H9 (cell line): Measurements from ENCODE around the gene TMEM107. TPM values are rescaled to one million over a fixed set of nuclear protein-coding genes. Genes with fewer than 3 reads are reported as not detected.

Source experiments
- DNase-seq: peaks from one replicate; pipeline ENCODE4 v3.0.0-alpha.2; 2017
- H2AFZ ChIP-seq: one replicate; pipeline ENCODE4 v1.6.1; 2013; ENCODE audit warnings: mild to moderate bottlenecking, low read length, control low read depth, moderate library complexity
- H2AK5ac ChIP-seq: 2 replicates; pipeline ENCODE4 v1.6.1; 2013; ENCODE audit warnings: low read length, control low read depth, mixed read lengths; ENCODE audit not compliant: insufficient read length
- H2BK120ac ChIP-seq: one replicate; pipeline ENCODE4 v1.6.1; 2013; ENCODE audit warnings: low read depth, mild to moderate bottlenecking, low read length, control low read depth, inconsistent platforms; ENCODE audit not compliant: poor library complexity, severe bottlenecking
- H2BK12ac ChIP-seq: 2 replicates; pipeline ENCODE4 v1.6.1; 2013; ENCODE audit warnings: low read length, control low read depth, mixed read lengths, low read depth; ENCODE audit not compliant: insufficient read length
- H2BK15ac ChIP-seq: 2 replicates; pipeline ENCODE4 v1.6.1; 2013; ENCODE audit warnings: low read depth, low read length, control low read depth
- H2BK20ac ChIP-seq: one replicate; pipeline ENCODE4 v1.6.1; 2013; ENCODE audit warnings: low read depth, mild to moderate bottlenecking, low read length, control low read depth, inconsistent platforms; ENCODE audit not compliant: poor library complexity, severe bottlenecking
- H2BK5ac ChIP-seq: 2 replicates; pipeline ENCODE4 v1.6.1; 2013; ENCODE audit warnings: low read length, control low read depth, mixed read lengths; ENCODE audit not compliant: insufficient read length
- H3K14ac ChIP-seq: 2 replicates; pipeline ENCODE4 v1.6.1; 2013; ENCODE audit warnings: low read length, control low read depth; ENCODE audit not compliant: insufficient read depth
- H3K18ac ChIP-seq: 2 replicates; pipeline ENCODE4 v1.6.1; 2013; ENCODE audit warnings: low read depth, mild to moderate bottlenecking, mixed read lengths, low read length, control low read depth; ENCODE audit not compliant: insufficient read length
- H3K23ac ChIP-seq: 2 replicates; pipeline ENCODE4 v1.6.1; 2013; ENCODE audit warnings: low read length, control low read depth, mixed read lengths, low read depth; ENCODE audit not compliant: insufficient read length
- H3K23me2 ChIP-seq: 2 replicates; pipeline ENCODE4 v1.6.1; 2013; ENCODE audit warnings: low read depth, mild to moderate bottlenecking, mixed read lengths, low read length, control low read depth; ENCODE audit not compliant: insufficient read length, poor library complexity, severe bottlenecking
- H3K27ac ChIP-seq: 2 replicates; pipeline ENCODE4 v1.5.1; 2013; ENCODE audit warnings: low read length, control low read depth, mixed read lengths, low read depth; ENCODE audit not compliant: insufficient read length
- H3K27me3 ChIP-seq: 2 replicates; pipeline ENCODE4 v1.6.1; 2013; ENCODE audit warnings: low read length, control low read depth, inconsistent platforms; ENCODE audit not compliant: insufficient read depth
- H3K4ac ChIP-seq: 2 replicates; pipeline ENCODE4 v1.6.1; 2013; ENCODE audit warnings: low read depth, mild to moderate bottlenecking, control low read depth, inconsistent platforms, low read length, moderate library complexity
- H3K4me1 ChIP-seq: 2 replicates; pipeline ENCODE4 v1.6.1; 2013; ENCODE audit warnings: low read length, control low read depth, inconsistent platforms; ENCODE audit not compliant: insufficient read depth
- H3K4me2 ChIP-seq: 2 replicates; pipeline ENCODE4 v1.6.1; 2013; ENCODE audit warnings: low read length, control low read depth, mixed read lengths; ENCODE audit not compliant: insufficient read length, insufficient read depth
- H3K56ac ChIP-seq: 2 replicates; pipeline ENCODE4 v1.6.1; 2013; ENCODE audit warnings: low read depth, mild to moderate bottlenecking, mixed read lengths, low read length, control low read depth; ENCODE audit not compliant: insufficient read length
- H3K79me1 ChIP-seq: 2 replicates; pipeline ENCODE4 v1.6.1; 2013; ENCODE audit warnings: low read depth, mild to moderate bottlenecking, moderate library complexity, low read length, control low read depth, inconsistent platforms; ENCODE audit not compliant: insufficient read depth, poor library complexity, severe bottlenecking
- H3K79me2 ChIP-seq: 2 replicates; pipeline ENCODE4 v1.6.1; 2013; ENCODE audit warnings: low read length, control low read depth, inconsistent platforms; ENCODE audit not compliant: insufficient read depth
- H3K9ac ChIP-seq: 2 replicates; pipeline ENCODE4 v1.6.1; 2013; ENCODE audit warnings: low read length, control low read depth, mixed read lengths; ENCODE audit not compliant: insufficient read length; ENCODE audit errors: extremely low read depth
- H3K9me3 ChIP-seq: one replicate; pipeline ENCODE4 v1.6.1; 2013; ENCODE audit warnings: low read depth, low read length, inconsistent platforms; ENCODE audit not compliant: control insufficient read depth
- H3T11ph ChIP-seq: one replicate; pipeline ENCODE4 v1.6.1; 2013; ENCODE audit warnings: mild to moderate bottlenecking, low read length, control low read depth, inconsistent platforms
- H4K20me1 ChIP-seq: one replicate; pipeline ENCODE4 v1.6.1; 2013; ENCODE audit not compliant: control insufficient read depth, insufficient read length, insufficient read depth
- H4K5ac ChIP-seq: 2 replicates; pipeline ENCODE4 v1.6.1; 2013; ENCODE audit warnings: low read depth, mild to moderate bottlenecking, mixed read lengths, low read length, control low read depth; ENCODE audit not compliant: insufficient read length
- H4K8ac ChIP-seq: replicated peaks from 2 replicates; pipeline ENCODE4 v1.6.1; 2013; ENCODE audit warnings: low read length, control low read depth, mixed read lengths, low read depth; ENCODE audit not compliant: insufficient read length
- H4K91ac ChIP-seq: 2 replicates; pipeline ENCODE4 v1.6.1; 2013; ENCODE audit warnings: low read depth, mild to moderate bottlenecking, moderate library complexity, mixed read lengths, low read length, control low read depth; ENCODE audit not compliant: insufficient read length
- H3K27ac Mint-ChIP-seq, 3 experiments: 2 replicates in 2 of 3; 3 replicates in 1 of 3; pipeline ENCODE4 v1.8.0; 2020 to 2021; ENCODE audit warnings: mixed read lengths in 3 of 3, mild to moderate bottlenecking in 1 of 3, moderate library complexity in 1 of 3
- H3K27me3 Mint-ChIP-seq: 2 replicates; pipeline ENCODE4 v1.8.0; 2021; ENCODE audit warnings: low read depth, mild to moderate bottlenecking, moderate library complexity, mixed read lengths
- H3K36me3 Mint-ChIP-seq, 3 experiments: 2 replicates in 2 of 3; 3 replicates in 1 of 3; pipeline ENCODE4 v1.8.0; 2020 to 2021; ENCODE audit warnings: low read depth in 3 of 3, mixed read lengths in 3 of 3; ENCODE audit not compliant: insufficient read depth in 1 of 3
- H3K4me1 Mint-ChIP-seq, 2 experiments: 2 replicates each; pipeline ENCODE4 v1.8.0; 2020; ENCODE audit warnings: mixed read lengths in 2 of 2
- H3K4me3 Mint-ChIP-seq, 2 experiments: 2 replicates in 1 of 2; 3 replicates in 1 of 2; pipeline ENCODE4 v1.8.0; 2020 to 2021; ENCODE audit warnings: mild to moderate bottlenecking in 2 of 2, mixed read lengths in 2 of 2, moderate library complexity in 1 of 2
- H3K9me3 Mint-ChIP-seq, 2 experiments: 2 replicates in 1 of 2; 3 replicates in 1 of 2; pipeline ENCODE4 v1.8.0; 2020; ENCODE audit warnings: mild to moderate bottlenecking in 2 of 2, mixed read lengths in 2 of 2, moderate library complexity in 1 of 2
- CTCF ChIP-seq: fragments of 200-600 bp; sonication (generic); conservative IDR thresholded peaks from 3 replicates; pipeline ENCODE4 v1.8.0; 2021; ENCODE audit warnings: antibody characterized with exemption, mild to moderate bottlenecking
- WGBS: extraction: QIAGEN DNeasy Blood & Tissue Kit; methylation state at CpG from one replicate; pipeline ENCODE4 v1.1.7; 2013; ENCODE audit warnings: missing lambda C conversion rate, low lambda C conversion rate, mixed read lengths; ENCODE audit not compliant: insufficient read length; ENCODE audit errors: extremely low coverage; 5-methylcytosine and 5-hydroxymethylcytosine counted together
- total RNA-seq: library from RNA; stranded (reverse); gene quantifications from 2 replicates; pipeline ENCODE4 v1.2.1, GENCODE V29; 2021

Gene TMEM107
- total RNA-seq, 1 experiment from 2014 or later, result 12.7 TPM

DNA sequence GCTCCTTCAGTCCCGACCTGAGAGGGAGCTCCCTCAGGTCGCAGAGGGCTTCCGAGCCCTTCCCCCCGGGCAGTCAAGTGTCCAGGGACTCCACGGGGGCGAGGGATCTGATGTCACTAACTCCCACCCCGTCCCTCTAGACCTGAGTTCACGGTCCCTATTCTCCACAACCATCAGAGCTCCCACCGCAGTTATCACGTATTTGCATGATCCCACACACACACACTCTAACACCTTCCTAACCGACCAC is 20.3 kb downstream of the TMEM107 start:
- Histone ChIP-seq H3K27ac (no peak overlapping the region), H3T11ph (no peak overlapping the region), H3K9ac (peak overlapping the region; percentile 63), H3K23ac (no peak overlapping the region), H2BK5ac (peak overlapping the region; percentile 5), H3K23me2 (peaks cover 21% of the 10 kb centered on the region), H3K4ac (no peak overlapping the region; the same call in 1 of the 2 replicates), H2BK12ac (peak overlapping the region; percentile 36), H3K9me3 (no peaks in the 10 kb centered on the region), H3K4me2 (peak overlapping the region; percentile 59), H2AK5ac (no peak overlapping the region), H2BK20ac (no peak overlapping the region), H3K79me2 (no peaks in the 10 kb centered on the region), H3K18ac (peak overlapping the region; percentile 71), H4K8ac (no peak overlapping the region), H3K56ac (no peak overlapping the region), H2AFZ (no peak overlapping the region), H3K79me1 (no peaks in the 10 kb centered on the region), H2BK15ac (0 out of 2 replicates have a peak overlapping the region, but pooled peaks have one; percentile 9), H4K20me1 (no peaks in the 10 kb centered on the region), H4K91ac (no peak overlapping the region), H3K27me3 (no peaks in the 10 kb centered on the region), H3K14ac (peak overlapping the region; percentile 41), H2BK120ac (no peak overlapping the region), H3K4me1 (peaks cover 7% of the 10 kb centered on the region), H4K5ac (no peak overlapping the region)
- DNase-seq, result no peak
- Mint-ChIP-seq H3K27ac (no peak overlapping the region), H3K4me3 (no peak overlapping the region), H3K36me3 (peaks cover 2 to 17% (median 13%) of the 10 kb centered on the region in 3 experiments), H3K4me1 (peaks cover 28 to 32% of the 10 kb centered on the region in 2 experiments), H3K27me3 (peaks cover 3% of the 10 kb centered on the region), H3K9me3 (no peaks in the 10 kb centered on the region)
- TF ChIP-seq CTCF, result no peak
- WGBS, result no CpG with 5 or more reads among the region's 11 CpGs
